Hematopoietic multipotent progenitor cell treated with erythropoietin and hydrocortisone succinate and interleukin-3 and kit ligand, for 8 days (in vitro differentiated cells): ENCODE measurements around the gene GRIK3.

Experiments used
- DNase-seq: peaks from one replicate; pipeline ENCODE4 v3.0.0-alpha.2; 2015

Gene GRIK3

DNA sequence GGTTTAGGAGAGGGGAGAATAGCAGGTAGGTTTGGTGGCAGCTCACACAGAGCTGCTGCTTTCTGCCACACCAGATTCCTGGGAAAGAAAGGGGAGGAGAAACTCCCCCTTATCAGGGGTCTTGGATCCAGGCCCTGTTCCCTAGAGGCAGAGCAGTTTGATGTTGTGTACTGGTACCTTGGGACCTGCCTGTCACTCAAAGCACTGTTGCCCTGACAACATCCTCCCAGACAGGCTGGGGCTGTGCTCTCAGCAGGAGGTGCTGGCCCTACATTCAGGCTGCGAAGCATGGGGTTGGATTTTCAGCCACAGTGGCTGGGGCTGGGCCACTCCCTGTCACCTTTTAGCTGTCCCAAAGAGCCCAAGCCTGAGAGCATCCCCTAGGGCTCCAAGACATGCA lies 188.0 kb downstream of the GRIK3 start:
- DNase-seq, result no peak

DNA sequence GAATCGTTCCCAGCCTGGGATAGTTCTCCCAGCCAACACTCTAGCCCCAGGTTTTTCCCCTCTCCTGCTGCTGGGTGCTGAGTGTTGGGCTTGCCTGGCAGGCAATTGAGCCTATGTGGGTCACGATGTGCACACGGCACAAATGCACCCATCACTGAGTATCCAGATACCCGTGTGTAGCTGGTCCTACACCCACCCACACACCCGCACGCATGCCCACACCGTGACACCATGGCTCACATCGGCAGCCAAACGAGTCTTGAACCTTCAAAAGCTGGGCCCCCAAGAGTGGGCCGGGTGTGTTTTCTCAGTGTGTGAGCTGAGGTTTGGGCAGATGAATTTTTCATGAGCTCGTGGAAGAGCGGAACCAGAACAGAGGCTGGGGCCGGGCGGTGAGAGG lies 188.5 kb downstream of the GRIK3 start:
- DNase-seq, result no peak

DNA sequence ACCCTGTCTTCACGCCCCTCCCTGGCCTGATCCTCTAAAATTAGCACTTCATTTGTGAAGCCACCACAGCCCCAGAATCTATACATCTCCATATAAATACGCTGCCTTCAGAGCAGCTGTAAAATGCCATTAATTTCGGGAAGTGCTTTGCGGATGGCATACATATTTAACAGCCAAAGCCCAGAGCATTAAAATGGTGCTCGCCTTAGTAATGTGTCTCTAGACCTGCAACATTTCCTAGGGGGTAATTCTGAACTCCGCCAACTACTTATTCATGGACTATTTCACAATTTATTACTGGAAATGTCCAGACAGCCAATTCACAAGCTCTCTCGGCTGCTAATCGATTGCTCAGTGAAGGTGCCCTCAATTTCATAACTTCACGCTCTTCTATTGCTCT lies 189.4 kb downstream of the GRIK3 start:
- no peak for DNase-seq

DNA sequence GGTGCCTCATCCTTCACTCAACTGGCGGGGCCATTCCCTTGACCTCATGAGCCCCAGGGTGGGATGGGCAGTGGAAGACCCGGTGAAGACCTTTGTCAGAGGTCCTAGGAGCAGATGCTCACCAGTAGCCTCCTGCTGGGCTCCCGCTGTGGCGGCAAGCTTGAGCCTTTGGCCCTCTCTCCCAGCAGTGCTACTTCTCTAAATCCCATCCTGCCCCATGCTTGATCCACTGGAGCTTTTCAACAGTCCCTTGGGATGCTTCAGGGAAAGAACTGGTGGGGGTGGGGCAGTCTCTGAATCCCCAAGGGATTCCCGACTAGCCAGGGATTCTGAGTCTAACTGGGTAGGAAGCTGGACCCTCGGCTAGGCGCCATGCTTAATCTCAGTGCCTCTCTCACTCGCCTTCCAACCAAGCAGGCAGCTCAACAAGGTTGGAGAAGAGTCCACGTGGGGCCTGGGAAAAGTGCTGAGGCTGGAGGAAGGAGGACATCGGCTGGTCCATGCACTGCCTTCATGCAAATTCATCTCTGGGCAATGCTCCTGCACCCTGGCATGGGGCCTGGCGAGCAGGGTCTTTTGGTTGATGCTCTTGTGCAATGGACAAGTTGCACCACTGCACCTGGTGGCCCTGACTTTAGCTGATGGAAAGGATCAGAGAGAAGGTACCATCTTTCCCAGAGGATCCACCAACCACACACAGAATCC lies 190.3 kb downstream of the GRIK3 start:
- DNase-seq, result no peak

DNA sequence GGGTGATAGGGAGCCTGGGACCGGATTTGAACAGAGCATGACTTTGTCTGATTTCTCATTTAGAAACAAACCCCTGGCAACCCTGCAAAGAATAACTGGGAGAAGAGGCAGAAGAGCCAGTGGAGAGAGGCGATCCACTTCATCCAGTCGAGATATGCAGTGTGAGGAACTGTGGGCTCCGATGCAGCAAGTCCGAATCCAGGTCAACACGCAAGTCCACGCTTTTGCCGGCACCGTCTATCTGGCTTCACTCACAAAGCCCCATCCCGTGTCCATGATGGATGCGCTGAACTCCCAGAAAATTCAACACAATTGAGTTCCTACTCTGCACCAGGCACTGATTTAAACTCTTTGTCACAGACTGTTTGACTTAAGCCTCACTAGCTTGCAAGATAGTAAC lies 191.3 kb downstream of the GRIK3 start:
- no peak for DNase-seq

DNA sequence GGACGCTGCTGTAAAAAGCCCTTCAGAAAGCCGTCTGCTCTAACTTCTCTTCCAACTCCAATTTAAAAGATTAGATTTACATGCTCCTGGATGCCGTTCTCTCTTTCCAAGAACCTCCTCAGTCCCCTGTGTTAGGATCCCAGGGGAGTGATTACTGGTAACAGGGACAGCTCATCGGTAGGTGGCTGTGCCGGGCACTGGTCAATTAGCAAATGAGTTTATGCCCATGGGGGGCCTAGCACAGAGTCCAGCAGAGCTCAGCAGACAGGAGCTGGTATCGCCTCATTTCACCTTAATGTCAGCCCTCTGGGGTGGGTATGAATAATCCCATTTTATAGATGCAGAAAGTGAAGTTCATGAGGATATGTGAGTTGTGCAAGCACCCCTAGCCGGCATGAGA lies 191.9 kb downstream of the GRIK3 start:
- DNase-seq, result no peak

DNA sequence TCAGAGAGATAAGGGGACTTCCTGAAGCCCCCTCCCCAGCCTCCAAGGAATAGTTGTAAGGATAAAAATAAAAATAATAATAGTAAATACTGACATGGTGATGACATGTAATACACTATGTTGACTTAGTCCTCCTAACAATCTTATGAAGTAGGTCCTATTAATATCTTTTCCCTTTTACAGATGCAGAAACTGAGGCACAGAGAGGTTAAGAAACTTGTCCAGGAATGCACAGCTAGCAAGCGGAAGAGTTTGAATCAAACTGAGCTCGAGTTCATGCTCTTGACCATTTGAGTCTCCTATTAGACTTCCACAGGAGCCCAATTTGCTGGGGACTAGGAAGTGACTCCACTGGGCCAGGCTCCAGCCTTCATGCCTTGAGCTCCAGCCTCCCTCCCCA lies 194.8 kb downstream of the GRIK3 start:
- no peak for DNase-seq

DNA sequence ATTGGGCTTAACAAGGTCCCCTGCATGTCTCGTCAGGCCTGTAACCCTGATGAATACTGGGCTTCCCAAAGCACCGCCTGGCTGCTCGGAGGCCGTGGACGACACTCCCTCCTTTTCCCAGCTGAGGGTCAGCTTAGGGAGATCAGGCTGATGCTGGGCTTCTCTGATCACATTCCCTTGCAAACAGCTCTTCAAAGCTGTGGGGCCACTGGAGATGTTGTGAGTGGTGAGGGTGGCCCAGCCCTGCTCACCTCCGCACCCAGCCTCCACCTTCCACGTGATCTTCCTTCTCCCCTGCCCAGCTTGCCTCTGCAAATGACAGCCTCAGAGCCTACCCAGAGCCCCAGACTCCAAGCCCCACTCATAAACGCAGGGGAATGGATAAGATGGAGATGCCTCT lies 195.4 kb downstream of the GRIK3 start:
- no peak for DNase-seq

DNA sequence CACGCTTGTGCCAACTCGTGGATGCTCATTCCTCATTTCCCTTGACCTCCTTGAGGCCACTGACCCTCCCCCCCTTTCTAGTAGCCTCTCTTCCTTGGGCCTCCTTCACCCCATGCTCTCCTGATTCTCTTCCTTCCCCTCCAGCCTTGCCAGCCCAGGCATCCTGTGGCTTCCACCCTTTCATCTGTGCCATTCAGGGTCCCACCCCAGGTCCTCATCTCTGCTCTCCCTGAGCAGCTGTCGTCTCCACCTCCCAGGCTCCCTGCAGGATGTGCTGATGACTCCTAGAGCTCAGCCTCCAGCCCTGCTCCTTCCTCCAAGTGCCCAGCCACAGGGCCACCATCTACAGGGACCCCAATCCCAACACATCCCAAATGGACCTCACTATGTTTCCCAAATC lies 197.4 kb downstream of the GRIK3 start:
- DNase-seq, result no peak

DNA sequence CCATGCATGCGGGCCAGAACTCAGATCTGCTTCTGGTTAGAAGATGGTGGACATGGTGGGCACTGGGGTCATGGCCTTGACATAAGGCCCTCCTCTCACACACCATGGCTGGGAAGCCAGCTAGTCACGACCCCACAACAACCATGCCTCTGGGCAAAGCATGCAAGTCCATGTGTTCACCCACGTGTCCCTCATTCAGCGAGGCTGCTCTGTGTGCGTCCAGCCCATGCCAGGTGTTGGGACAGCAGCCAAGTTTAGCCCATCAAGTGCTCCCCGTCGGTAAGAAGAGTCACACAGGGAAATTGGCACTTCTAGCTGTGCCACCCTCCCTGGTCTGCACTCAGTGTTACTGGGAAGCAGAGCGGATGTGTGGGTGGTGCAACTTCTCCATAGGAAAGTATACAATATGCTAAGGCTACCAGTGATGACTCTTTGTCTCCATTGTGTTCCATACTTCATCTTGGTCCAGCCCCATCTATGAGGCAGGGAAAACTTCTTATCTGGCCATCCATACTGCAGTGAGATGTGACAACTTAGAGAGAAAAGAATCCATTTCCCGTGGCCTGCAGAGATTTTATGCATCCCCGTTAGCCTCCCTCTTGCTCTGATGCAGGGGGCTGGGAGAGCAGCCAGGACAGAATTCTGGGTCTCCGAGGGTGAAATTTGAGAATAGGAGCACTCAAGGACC lies 198.0 kb downstream of the GRIK3 start:
- no peak for DNase-seq

DNA sequence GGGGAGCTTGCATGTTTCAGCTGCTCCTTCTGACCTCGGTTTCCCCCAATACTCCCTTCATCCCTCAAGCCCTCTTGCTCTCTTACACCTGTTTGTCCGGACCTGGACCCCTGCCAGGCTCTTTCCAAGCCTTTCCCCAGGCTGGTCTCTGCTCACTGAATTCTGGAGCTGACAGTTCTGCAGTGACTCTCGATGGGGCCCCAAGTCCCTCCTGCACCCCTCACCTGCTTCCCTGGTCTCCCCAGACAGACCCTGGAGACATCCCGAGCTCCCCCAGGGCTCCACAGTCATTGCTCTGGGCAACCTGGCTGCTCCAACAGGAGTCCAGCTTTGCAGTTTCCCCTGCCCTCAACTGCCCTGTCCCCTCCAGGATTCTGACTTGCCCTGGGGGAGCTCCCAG lies 198.6 kb downstream of the GRIK3 start:
- no peak for DNase-seq

DNA sequence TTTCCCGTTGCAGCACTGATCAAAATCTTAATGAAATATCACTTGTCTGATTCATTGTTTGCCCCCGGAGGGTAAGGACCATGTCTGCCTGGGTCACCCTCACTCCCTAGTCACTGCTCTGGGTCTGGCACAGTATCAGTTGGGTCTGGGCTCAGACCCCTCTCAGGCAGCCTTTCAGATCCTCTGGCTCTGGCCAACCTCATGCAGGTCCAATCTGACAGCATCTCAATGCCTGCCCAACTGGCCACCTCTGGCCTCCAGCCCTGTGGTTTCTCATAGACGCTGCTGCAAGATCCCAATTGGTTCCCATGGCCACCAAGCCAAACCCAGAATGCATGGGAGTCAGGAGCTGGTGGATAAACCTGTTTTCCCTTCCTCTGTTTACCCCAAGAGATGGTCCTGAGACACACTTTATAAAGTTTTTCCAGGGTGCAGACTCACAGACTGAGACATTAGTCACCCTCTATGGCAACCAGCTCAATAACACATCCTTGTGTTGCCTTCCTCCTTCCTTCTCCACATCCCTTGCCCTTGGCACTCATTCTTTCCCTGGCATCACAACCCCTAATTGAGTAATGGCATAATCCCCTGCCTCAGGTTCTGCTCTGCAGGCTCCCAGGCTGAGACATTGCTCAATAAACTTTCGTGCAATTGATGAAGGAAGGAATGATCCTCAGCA lies 199.2 kb downstream of the GRIK3 start:
- no peak for DNase-seq

DNA sequence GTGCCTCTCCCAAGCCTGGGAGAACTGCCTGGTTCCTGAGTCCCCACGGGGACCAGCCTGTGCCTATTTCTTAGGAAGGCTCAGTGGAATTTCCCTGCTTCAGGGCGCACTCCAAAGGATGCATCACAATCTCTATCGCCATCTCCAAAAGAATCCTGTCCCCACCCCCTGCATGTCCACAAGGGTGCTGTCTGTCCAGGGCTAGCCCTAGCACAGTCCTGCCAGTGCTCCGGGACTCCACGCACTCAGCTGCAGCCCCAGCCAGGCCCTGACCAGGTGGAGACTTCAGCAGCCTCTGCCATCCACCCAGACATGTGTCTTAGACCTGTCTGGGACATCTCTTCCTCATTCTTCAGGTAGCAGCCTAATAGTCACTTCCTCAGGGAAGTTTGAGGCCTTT lies 199.7 kb downstream of the GRIK3 start:
- no peak for DNase-seq

DNA sequence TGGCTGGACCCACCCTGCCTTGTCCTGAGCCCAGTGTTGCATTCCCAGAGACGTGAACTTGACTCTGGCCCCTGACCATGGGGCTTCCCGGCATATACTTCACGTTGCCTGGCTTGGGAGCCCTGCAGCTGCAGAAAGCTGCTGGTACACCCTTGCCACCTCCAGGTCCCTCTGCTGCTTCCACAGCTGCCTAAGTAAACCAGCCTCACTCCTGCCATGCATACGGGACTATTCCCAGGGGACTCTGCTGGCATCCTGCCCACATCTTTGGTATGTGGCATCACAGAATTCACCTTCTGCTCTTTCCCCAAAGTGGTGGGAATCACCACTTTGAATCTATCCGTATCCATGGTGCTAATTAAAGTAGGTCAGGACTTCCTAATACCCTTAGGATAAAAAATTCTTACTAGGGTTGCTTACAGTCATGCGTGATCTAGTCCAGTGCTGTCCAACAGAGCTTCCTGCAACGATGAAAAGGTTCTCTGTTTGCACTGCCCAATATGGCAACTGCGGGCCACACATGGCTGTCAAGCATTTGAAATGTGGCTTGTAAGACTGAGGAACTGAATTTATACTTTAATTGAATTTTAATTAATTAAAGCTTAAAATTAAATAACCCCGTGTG lies 203.0 kb downstream of the GRIK3 start:
- no peak for DNase-seq

DNA sequence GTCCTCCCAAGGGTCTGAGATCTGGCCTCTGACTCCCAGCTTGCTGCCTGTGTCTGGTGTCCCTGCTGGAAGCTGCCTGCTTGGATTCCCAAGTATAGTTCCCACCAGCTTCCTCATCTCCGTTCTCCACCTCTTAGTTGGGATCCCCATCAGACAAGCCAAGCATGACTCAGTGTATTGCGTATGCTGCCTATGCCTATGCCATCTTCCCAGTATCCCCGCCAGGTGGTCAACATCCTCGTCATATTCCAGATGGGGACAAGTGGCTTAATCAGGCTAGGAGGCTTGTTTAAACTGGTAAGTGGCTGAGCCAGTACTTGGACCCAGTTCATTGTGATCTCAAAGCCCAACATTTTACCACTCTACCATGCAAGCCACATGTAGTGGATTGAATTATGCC lies 204.4 kb downstream of the GRIK3 start:
- no peak for DNase-seq

DNA sequence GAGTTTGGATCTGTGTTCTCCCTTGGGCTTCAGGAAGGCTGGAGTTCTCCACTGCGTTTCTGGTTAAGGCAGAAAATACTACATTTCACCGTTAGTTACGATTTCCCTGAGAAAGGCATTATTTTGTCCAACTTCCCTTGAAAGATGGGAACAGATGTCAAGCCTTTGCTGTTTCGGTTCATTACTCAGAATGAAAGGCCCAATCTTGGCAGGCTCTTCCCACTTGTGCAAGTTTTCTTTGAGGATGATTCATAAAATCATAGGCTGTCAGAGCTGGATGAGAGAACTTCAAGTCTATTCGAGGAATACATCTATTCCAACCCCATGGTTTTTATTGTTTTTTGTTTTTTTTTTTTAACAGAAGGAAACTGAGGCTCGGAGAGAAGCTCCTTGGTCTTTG lies 205.2 kb downstream of the GRIK3 start:
- no peak for DNase-seq

DNA sequence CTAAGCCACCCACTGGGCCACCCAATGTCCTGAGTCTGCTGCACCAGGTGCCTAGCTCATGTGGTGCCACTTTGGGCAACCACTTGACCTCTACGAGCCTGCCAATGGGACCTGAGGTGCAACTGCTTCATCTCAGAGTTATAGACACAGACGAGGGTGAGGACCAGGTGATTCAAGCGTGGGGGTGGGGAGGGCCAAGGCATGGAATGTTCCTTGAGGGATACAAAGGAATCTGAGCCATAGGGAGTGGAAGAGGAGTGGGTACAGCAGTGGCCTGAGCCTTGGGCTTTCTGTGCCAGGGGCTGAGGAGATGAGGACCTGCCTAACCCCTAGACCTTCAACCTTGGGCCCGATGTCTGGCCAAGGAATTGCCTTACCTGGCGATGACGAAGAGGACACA lies 209.1 kb downstream of the GRIK3 start:
- DNase-seq, result no peak

DNA sequence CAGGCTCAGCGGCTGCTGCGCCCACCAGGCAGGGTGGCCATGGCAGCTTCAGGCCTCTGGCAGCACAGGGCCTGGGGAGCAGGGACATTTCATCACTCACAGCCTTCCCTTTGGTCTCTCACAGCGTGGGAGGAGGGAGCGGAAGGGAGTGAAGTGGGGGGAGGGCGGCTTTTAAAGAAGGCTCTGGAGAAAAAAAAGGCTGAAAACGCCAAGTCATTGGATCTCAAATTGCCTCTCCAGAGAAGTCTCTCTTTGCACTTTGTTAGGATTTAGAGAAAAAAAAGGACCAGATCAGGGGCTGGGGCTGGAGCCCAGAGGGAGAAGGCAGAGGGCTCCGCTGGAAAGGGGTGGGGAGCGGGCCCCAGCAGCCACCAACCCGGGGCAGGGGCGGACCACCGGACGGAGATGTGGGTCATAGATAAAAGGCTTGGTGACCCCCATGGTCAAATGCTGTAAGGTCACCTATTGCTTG lies 209.9 kb downstream of the GRIK3 start:
- DNase-seq, result no peak

DNA sequence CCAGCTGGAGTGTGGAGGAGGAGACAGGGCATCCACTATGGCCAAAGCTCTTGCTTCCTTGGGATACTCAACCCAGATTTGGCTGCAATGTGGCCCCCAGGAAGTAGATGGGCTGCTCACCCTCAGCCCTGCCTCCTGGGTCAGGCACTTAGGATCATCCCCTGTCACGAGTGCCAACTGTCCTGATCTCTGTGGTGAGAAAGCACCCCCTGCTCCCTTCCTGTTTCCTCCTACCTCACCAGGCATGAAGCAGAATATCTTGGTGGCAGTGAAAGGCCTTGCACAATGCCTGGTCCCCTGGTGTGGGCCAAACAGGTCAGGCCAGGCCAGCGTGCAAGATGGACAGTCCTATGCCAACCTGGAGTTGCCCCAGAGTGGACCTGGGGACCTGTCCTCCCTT lies 211.7 kb downstream of the GRIK3 start:
- DNase-seq, result no peak

DNA sequence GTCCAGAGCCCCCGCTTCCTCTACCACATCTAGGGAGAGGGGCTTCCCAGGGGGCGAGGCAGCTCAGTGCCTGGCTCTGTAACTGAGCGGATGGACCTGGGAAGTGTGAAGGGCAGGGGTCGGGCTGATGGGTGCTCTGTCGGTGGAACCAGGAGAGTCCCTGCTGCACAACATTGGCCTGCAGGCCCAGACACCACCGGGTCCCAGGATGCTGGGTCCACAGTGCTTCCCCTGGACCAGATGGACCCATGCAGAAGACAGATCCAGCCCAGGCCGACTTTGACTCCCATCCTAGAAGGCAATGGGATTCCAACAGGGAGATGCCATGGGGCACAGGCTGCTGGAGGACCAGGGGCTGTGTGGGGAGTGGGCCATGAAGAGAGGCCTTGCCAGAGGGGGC lies 212.9 kb downstream of the GRIK3 start:
- DNase-seq, result no peak

DNA sequence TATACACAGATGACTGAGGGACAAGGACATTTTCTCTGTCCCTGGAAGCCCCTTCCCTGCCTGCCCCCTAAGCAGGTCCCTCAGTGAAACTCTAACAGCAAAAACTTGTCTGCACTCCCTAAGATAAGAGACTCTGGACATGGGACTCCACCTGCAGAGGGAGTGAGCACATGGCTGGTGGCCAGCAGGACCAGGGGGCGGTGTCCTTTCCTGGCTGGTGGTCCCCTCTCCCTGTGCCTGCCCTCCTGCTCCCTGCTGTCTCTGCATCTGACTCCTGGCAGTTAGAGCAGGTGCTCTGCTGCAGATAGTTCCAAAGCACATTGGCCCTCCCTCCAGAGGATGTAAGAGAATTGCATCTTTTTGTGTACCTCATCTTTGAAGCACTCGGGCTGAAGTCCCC lies 215.5 kb downstream of the GRIK3 start:
- no peak for DNase-seq

DNA sequence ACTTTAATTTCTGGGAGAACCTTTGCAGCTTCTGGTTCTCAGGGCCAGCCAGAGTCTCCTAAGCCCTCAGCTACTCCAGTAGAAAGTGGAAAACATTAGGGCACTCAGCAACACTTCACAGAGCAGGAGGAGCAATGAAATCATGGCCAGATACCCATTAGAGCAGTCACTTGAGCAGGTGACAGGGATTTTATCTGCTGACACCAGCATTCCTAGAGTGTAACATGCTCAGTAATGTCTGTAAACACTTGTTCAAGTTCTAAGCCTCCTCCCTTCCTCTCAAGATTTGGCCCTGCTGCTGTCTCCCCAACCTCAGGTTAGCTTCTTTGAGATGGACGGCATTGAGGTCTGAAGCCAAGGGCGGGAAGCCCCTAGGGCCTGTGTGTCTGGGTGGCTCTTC lies 218.0 kb downstream of the GRIK3 start:
- no peak for DNase-seq

DNA sequence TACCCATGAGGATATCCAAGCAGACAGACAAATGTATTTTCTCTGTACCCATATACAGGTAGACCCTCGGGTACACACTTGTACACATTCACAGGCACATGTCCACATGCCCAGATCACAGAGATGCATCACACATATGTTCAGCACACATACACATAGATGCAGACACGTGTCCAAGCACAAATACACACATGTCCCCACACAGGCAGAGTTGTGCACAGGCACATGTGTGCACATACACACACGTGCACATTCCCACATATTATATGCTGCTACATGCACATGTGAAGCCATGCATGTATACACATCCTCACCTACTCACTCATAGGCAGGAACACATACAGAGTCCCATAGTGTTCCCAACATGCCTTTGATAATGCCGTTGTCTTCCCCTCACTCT lies 219.5 kb downstream of the GRIK3 start:
- no peak for DNase-seq

DNA sequence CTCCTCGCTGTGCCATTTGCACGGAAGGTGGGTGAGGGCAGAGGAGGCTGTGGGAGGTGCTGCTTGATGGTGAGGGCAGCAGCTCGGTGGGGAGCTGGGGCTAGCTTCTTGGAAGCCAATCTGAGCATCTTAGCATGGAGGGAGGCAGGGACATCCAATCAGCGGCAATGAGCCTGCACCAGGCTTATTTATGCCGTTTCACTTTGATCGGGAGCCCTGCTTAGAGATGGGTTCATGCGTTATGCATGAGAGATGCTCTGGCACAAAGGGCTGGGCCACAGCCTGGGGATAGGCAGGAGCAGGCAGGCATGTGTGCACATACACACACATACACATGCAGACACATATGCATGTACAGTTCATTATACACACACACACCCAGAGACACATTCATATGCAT lies 220.2 kb downstream of the GRIK3 start:
- no peak for DNase-seq
